Measurements from ENCODE around the gene CLIC4.

The CLIC4 gene

DNA sequence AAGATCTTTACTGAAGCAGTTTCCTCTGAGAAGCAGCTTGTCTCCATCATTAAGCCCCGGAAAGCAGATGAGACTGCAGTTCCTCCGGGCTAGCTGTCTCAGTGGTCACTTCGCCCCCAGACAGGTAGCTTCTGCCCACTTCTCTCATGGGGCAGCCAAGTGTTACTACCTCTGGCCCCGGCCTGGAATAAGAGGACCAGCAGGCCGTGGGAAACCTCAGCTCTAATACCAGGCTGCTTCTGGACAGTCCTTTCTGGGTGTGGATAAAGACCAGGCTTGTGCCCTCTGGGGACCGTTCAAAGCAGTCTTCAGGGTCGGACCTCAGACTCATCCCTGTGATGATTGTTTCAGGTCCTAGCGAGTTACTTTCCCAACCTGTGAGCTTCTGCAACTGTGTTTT lies 130.0 kb downstream of the CLIC4 start:
- no peak overlapping the region for H3K4me3 ChIP-seq (ENCODE audit: low read depth, low read length)
- TF ChIP-seq, protein P1, sequence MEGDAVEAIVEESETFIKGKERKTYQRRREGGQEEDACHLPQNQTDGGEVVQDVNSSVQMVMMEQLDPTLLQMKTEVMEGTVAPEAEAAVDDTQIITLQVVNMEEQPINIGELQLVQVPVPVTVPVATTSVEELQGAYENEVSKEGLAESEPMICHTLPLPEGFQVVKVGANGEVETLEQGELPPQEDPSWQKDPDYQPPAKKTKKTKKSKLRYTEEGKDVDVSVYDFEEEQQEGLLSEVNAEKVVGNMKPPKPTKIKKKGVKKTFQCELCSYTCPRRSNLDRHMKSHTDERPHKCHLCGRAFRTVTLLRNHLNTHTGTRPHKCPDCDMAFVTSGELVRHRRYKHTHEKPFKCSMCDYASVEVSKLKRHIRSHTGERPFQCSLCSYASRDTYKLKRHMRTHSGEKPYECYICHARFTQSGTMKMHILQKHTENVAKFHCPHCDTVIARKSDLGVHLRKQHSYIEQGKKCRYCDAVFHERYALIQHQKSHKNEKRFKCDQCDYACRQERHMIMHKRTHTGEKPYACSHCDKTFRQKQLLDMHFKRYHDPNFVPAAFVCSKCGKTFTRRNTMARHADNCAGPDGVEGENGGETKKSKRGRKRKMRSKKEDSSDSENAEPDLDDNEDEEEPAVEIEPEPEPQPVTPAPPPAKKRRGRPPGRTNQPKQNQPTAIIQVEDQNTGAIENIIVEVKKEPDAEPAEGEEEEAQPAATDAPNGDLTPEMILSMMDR (IDR thresholded peaks at IDR 0.05; ENCODE audit: borderline replicate concordance, insufficient read depth, low read depth, low read length), result no peak

DNA sequence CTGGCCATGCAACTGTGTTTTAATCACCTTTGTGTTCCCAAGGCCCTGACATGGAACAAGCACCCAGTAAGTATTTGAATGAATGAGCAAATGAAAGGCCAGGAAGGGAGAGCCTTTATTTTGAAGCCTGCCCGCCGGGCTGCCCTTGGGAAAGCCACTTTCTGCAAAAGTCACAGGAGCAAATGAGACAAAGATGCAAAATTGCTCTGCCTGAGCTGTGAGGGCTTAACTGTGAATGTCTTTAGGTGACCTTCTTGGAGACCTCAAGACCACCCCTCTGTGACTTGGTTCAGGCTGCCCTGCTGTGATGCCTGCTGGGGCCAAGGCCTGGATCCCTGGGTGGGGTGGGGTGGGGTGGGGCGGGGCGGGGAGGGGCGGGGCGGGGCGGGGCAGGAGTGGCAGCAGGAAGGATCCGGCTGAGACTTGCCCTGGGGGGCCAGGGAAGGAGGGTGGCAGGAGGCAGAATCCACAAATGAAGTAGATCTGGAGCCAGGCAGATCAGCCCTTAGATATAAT lies 130.8 kb downstream of the CLIC4 start:
- H3K4me3 ChIP-seq (ENCODE audit: low read depth, low read length), result no peak overlapping the region
- TF ChIP-seq, protein P1 (IDR thresholded peaks at IDR 0.05; ENCODE audit: borderline replicate concordance, insufficient read depth, low read depth, low read length), result no peak

DNA sequence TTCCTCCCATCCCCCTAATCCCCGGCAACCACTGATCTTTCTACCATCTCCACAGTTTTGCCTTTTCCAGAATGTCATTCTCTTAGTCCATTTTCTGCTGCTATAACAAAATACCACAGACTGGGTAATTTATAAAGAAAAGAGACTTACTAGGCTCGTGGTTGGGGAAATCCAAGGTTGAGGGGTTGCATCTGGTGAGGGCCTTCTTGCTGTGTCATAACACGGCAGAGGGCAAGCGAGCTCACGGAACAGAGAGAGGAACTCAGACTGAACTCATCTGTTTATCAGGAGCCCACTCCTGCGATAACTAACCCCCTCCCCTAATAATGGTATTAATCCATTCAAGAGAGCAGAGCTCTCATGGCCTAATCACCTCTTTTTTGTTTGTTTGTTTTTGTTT lies 132.8 kb downstream of the CLIC4 start:
- TF ChIP-seq, protein P1 (IDR thresholded peaks at IDR 0.05; ENCODE audit: borderline replicate concordance, insufficient read depth, low read depth, low read length), result no peak

DNA sequence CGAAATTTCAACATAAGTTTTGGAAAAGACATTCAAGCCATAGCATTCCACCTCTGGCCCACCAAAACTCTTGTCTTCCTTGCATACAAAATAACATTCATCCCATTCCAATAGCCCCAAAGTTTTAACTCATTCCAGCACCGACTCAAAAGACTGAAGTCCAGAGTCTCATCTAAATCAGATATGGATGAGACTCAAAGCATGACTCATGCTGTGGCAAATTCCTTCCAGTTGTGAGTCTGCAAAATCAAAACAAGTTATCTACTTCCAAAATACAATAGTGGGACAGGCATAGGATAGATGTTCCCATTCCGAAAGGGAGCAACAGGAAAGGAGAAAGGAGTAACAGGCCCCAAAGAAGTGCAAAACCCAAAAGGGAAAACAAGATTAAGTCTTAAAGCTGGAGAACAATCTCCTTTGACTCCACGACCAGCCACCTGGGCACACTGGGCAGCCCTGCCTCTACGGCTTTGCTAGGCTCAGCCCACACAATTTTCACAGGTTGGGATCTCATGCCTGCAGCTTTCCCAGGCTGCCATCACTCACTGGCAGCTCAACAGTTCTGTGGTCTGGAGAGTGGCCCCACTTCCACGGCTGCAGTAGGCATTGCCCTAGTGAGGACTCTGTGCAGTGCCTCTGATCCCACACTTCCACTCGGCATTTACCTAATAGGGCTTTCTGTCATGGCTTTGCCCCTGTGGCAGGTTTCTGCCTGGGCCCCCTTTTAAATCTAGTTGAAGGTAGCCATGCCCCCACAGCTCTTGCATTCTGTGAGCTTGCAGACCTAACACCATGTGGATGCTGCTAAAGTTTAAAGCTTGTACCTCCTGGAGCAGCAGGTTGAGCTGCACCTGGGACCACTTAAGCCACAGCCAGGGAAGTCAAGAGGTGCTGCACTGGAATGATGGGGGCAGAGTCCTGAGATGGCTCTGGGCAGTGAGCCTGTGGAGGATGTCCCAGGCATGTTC lies 133.8 kb downstream of the CLIC4 start:
- TF ChIP-seq, protein P1 (IDR thresholded peaks at IDR 0.05; ENCODE audit: borderline replicate concordance, insufficient read depth, low read depth, low read length), result no peak
- H3K4me3 ChIP-seq (ENCODE audit: low read depth, low read length), result no peak overlapping the region

More for the DNA sequence above, 132.8 kb downstream of the CLIC4 start:
- no peak overlapping the region for H3K4me3 ChIP-seq (ENCODE audit: low read depth, low read length)

DNA sequence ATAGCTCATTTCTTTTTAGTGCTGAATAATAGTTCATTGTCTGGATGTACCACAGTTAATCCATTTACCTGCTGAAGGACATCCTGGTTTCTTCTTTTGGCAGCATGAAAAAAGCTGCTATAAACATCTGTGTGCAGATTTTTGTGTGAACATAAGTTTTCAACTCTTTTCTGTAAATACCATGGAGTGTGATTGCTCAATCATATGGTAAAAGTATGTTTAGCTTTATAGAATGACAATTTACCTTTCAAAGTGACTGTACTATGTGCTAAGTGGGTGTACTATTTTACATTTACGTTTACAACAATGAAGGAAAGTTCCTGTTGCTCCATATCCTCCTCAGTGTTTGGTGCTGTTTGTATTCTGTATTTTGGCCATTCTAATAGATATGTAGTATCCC lies 135.8 kb downstream of the CLIC4 start:
- TF ChIP-seq, protein P1 (IDR thresholded peaks at IDR 0.05; ENCODE audit: borderline replicate concordance, insufficient read depth, low read depth, low read length), result no peak
- no peak overlapping the region for H3K4me3 ChIP-seq (ENCODE audit: low read depth, low read length)

DNA sequence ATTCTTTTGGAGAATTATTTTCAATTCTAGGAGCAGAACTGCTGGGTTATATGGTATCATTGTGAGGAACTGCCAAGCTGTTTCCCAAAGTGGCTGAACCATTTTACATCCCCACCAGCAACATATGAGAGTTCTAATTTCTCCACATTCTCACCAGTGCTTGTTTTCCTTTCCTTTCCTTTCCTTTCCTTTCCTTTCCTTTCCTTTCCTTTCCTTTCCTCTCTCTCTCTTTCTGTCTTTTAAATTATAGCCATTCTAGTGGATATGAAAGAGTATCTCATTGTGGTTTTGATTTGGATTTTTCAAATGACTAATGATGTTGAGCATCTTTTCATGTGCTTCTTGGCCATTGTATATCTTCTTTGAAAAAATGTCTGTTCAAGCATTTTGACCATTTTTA lies 139.5 kb downstream of the CLIC4 start:
- no peak overlapping the region for H3K4me3 ChIP-seq (ENCODE audit: low read depth, low read length)

More for the DNA sequence above, 139.5 kb downstream of the CLIC4 start:
- TF ChIP-seq, protein P1 (IDR thresholded peaks at IDR 0.05; ENCODE audit: borderline replicate concordance, insufficient read depth, low read depth, low read length), result no peak

Data from GM12875 (cell line).